H1 (cell line): Measurements from ENCODE around the gene MTX2. TPM values are rescaled to one million over a fixed set of nuclear protein-coding genes. Genes with fewer than 3 reads are reported as not detected.

Experiments
- CTCF ChIA-PET: fragments of 300-600 bp; sonication (Branson Sonifier 250); formaldehyde crosslinking; loops from one replicate; lab custom pipeline; 2021; ENCODE audit not compliant: partially characterized antibody; lab: Charles Lee
- POLR2A ChIA-PET: fragments of 300-600 bp; sonication (Branson Sonifier 250); formaldehyde crosslinking; loops from one replicate; lab custom pipeline; 2021; ENCODE audit warnings: inconsistent platforms; ENCODE audit not compliant: partially characterized antibody; lab: Charles Lee
- DNase-seq, 2 experiments: peaks; one replicate each; pipeline versions ENCODE4 v3.0.0 to v3.0.0-alpha.2; 2010 to 2022; ENCODE audit warnings: low spot score in 2 of 2, low read depth in 1 of 2, mixed read lengths in 1 of 2
- FAIRE-seq: peaks from 2 replicates; lab custom pipeline; 2011; peaks lifted over from hg19 to GRCh38; lab: Jason Lieb, UNC
- H2AFZ ChIP-seq: 2 replicates; pipeline ENCODE4 v1.8.1; 2012; ENCODE audit warnings: low read length, inconsistent platforms
- H2AK5ac ChIP-seq: 2 replicates; pipeline ENCODE4 v1.6.1; 2013; ENCODE audit warnings: low read depth, low read length
- H2BK120ac ChIP-seq: replicated peaks from 2 replicates; pipeline ENCODE3; 2013; ENCODE audit warnings: low read depth, low read length, inconsistent platforms
- H2BK12ac ChIP-seq: 2 replicates; pipeline ENCODE4 v1.6.1; 2013; ENCODE audit warnings: low read depth, low read length
- H2BK15ac ChIP-seq: 2 replicates; pipeline ENCODE4 v1.6.1; 2013; ENCODE audit warnings: low read length
- H2BK20ac ChIP-seq: 2 replicates; pipeline ENCODE4 v1.6.1; 2013; ENCODE audit warnings: low read length
- H2BK5ac ChIP-seq: 2 replicates; pipeline ENCODE4 v1.6.1; 2013; ENCODE audit warnings: low read depth, low read length
- H3K14ac ChIP-seq: 2 replicates; pipeline ENCODE4 v1.6.1; 2013; ENCODE audit warnings: inconsistent platforms; ENCODE audit not compliant: insufficient read length
- H3K18ac ChIP-seq: 2 replicates; pipeline ENCODE4 v1.6.1; 2013; ENCODE audit warnings: low read length; ENCODE audit errors: extremely low read depth
- H3K23ac ChIP-seq: 2 replicates; pipeline ENCODE4 v1.6.1; 2013; ENCODE audit warnings: inconsistent platforms; ENCODE audit not compliant: insufficient read length
- H3K23me2 ChIP-seq: 2 replicates; pipeline ENCODE4 v1.6.1; 2013; ENCODE audit warnings: low read depth, low read length
- H3K27ac ChIP-seq: 2 replicates; pipeline ENCODE4 v1.6.1; 2011; ENCODE audit warnings: low read depth, low read length, inconsistent platforms
- H3K27me3 ChIP-seq, 4 experiments: replicated peaks in 1 of 4; 1 replicate in 1 of 4; 2 replicates in 3 of 4; pipeline versions ENCODE4 v1.6.1 to v1.8.1; 2011 to 2013; ENCODE audit warnings: low read length in 3 of 4, mild to moderate bottlenecking in 3 of 4, inconsistent platforms in 2 of 4, mixed read lengths in 2 of 4, moderate library complexity in 1 of 4; ENCODE audit not compliant: control insufficient read depth in 3 of 4, insufficient read depth in 3 of 4; ENCODE audit errors: extremely low read depth in 1 of 4
- H3K36me3 ChIP-seq, 4 experiments: 2 replicates each; pipeline versions ENCODE4 v1.6.1 to v1.8.1; 2011 to 2013; ENCODE audit warnings: mild to moderate bottlenecking in 4 of 4, low read length in 3 of 4, moderate library complexity in 2 of 4, control low read depth in 1 of 4, inconsistent platforms in 1 of 4; ENCODE audit not compliant: insufficient read depth in 4 of 4, control insufficient read depth in 2 of 4
- H3K4ac ChIP-seq: replicated peaks from 2 replicates; pipeline ENCODE3; 2013; ENCODE audit warnings: low read length, low read depth, mixed read lengths, inconsistent platforms; ENCODE audit not compliant: insufficient read length
- H3K4me1 ChIP-seq, 4 experiments: replicated peaks in 1 of 4; 1 replicate in 1 of 4; 2 replicates in 3 of 4; pipeline versions ENCODE4 v1.6.1 to v1.8.1; 2011 to 2013; ENCODE audit warnings: low read length in 3 of 4, inconsistent platforms in 2 of 4, mixed read lengths in 1 of 4; ENCODE audit not compliant: insufficient read depth in 4 of 4, control insufficient read depth in 3 of 4
- H3K4me2 ChIP-seq, 2 experiments: 2 replicates each; pipeline versions ENCODE4 v1.6.1 to v1.8.1; 2011 to 2013; ENCODE audit warnings: low read depth in 2 of 2, low read length in 2 of 2, control low read depth in 1 of 2, inconsistent platforms in 1 of 2, mild to moderate bottlenecking in 1 of 2; ENCODE audit not compliant: insufficient read depth in 1 of 2
- H3K4me3 ChIP-seq, 4 experiments: fragments of 200-600, 300-600 bp in 1 of 4; sonication (generic), shearing (Covaris generic), sonication (Bioruptor Twin) in 1 of 4; 2 replicates each; pipeline versions ENCODE4 v1.5.1 to v1.8.1; 2011 to 2016; ENCODE audit warnings: low read length in 4 of 4, low read depth in 3 of 4, control low read depth in 2 of 4, inconsistent platforms in 2 of 4, mild to moderate bottlenecking in 2 of 4, mixed read lengths in 1 of 4, moderate library complexity in 1 of 4; ENCODE audit not compliant: insufficient read depth in 2 of 4; ENCODE audit errors: extremely low read depth in 1 of 4
- H3K56ac ChIP-seq: replicated peaks from 2 replicates; pipeline ENCODE3; 2013; ENCODE audit warnings: low read depth, mild to moderate bottlenecking, mixed read lengths, low read length, inconsistent platforms; ENCODE audit not compliant: insufficient read length
- H3K79me1 ChIP-seq: 2 replicates; pipeline ENCODE4 v1.6.1; 2013; ENCODE audit warnings: low read depth, low read length, control low read depth
- H3K79me2 ChIP-seq, 2 experiments: 2 replicates each; pipeline versions ENCODE4 v1.6.1 to v1.8.1; 2012 to 2013; ENCODE audit warnings: low read length in 2 of 2, mild to moderate bottlenecking in 2 of 2, inconsistent platforms in 1 of 2; ENCODE audit not compliant: insufficient read depth in 2 of 2, control insufficient read depth in 1 of 2
- H3K9ac ChIP-seq, 4 experiments: replicated peaks in 1 of 4; 1 replicate in 1 of 4; 2 replicates in 3 of 4; pipeline versions ENCODE4 v1.6.1 to v1.8.1; 2011 to 2013; ENCODE audit warnings: low read depth in 3 of 4, low read length in 3 of 4, control low read depth in 2 of 4, mild to moderate bottlenecking in 2 of 4, moderate library complexity in 2 of 4, inconsistent platforms in 1 of 4; ENCODE audit errors: extremely low read depth in 1 of 4
- H3K9me3 ChIP-seq, 2 experiments: 2 replicates each; pipeline versions ENCODE4 v1.6.1 to v1.8.1; 2012 to 2013; ENCODE audit warnings: mild to moderate bottlenecking in 2 of 2, moderate library complexity in 2 of 2, control low read depth in 1 of 2, inconsistent platforms in 1 of 2, low read depth in 1 of 2, low read length in 1 of 2, mixed read lengths in 1 of 2; ENCODE audit not compliant: insufficient read depth in 2 of 2
- H4K20me1 ChIP-seq, 2 experiments: replicated peaks in 1 of 2; 2 replicates each; pipeline versions ENCODE3 to v1.8.1; 2011 to 2013; ENCODE audit warnings: inconsistent platforms in 2 of 2, low read length in 2 of 2, mild to moderate bottlenecking in 1 of 2; ENCODE audit not compliant: insufficient read depth in 2 of 2, control insufficient read depth in 1 of 2
- H4K5ac ChIP-seq: 2 replicates; pipeline ENCODE4 v1.6.1; 2013; ENCODE audit warnings: low read length, low read depth, mixed read lengths, inconsistent platforms; ENCODE audit not compliant: insufficient read length
- H4K8ac ChIP-seq: 2 replicates; pipeline ENCODE4 v1.8.0; 2013; ENCODE audit warnings: mild to moderate bottlenecking, moderate library complexity, low read length, inconsistent platforms; ENCODE audit not compliant: insufficient read depth; ENCODE audit errors: extremely low read depth
- H4K91ac ChIP-seq: replicated peaks from 2 replicates; pipeline ENCODE3; 2013; ENCODE audit warnings: low read length, mixed read lengths, inconsistent platforms; ENCODE audit not compliant: insufficient read length
- BCL11A ChIP-seq, 2 experiments: IDR thresholded peaks; one replicate each; pipeline ENCODE4 v1.6.1; 2011; ENCODE audit warnings: low read depth in 2 of 2, low read length in 2 of 2, mild to moderate bottlenecking in 2 of 2
- EZH2 ChIP-seq: fragments of 200-600 bp; sonication (generic); IDR thresholded peaks from 2 replicates; pipeline ENCODE4 v1.7.1; 2012; ENCODE audit warnings: low read depth, mild to moderate bottlenecking, moderate library complexity, low read length, inconsistent platforms; ENCODE audit not compliant: severe bottlenecking
- GABPA ChIP-seq: IDR thresholded peaks from 2 replicates; pipeline ENCODE4 v1.6.1; 2011; ENCODE audit warnings: mild to moderate bottlenecking, low read length, moderate library complexity, borderline replicate concordance; ENCODE audit not compliant: insufficient read depth
- HDAC2 ChIP-seq, 2 experiments: fragments of 300-600 bp in 1 of 2; sonication (generic) in 1 of 2; IDR thresholded peaks; 2 replicates each; pipeline ENCODE4 v1.6.1; 2011 to 2012; ENCODE audit warnings: low read depth in 2 of 2, low read length in 2 of 2, mild to moderate bottlenecking in 2 of 2, moderate library complexity in 2 of 2, borderline replicate concordance in 1 of 2, inconsistent platforms in 1 of 2
- JUND ChIP-seq: IDR thresholded peaks from 2 replicates; pipeline ENCODE4 v1.6.1; 2011; ENCODE audit warnings: mild to moderate bottlenecking, improper control_type of control experiment, low read length
- NANOG ChIP-seq: IDR thresholded peaks from 2 replicates; pipeline ENCODE4 v1.6.1; 2011; ENCODE audit warnings: low read length, low read depth, mild to moderate bottlenecking, inconsistent platforms; ENCODE audit not compliant: insufficient read depth, poor library complexity, severe bottlenecking
- POU5F1 ChIP-seq: IDR thresholded peaks from 2 replicates; pipeline ENCODE4 v1.6.1; 2011; ENCODE audit warnings: low read depth, mild to moderate bottlenecking, low read length, moderate library complexity
- RAD21 ChIP-seq, 2 experiments: IDR thresholded peaks in 1 of 2; conservative IDR thresholded peaks in 1 of 2; 2 replicates each; pipeline ENCODE4 v1.6.1; 2011; ENCODE audit warnings: low read depth in 2 of 2, low read length in 2 of 2, improper control_type of control experiment in 1 of 2, inconsistent platforms in 1 of 2, mild to moderate bottlenecking in 1 of 2, moderate library complexity in 1 of 2
- RFX5 ChIP-seq: IDR thresholded peaks from 2 replicates; pipeline ENCODE4 v1.6.1; 2011; ENCODE audit warnings: low read depth, low read length, improper control_type of control experiment, borderline replicate concordance
- SAP30 ChIP-seq: fragments of 300-600 bp; sonication (generic); IDR thresholded peaks from 2 replicates; pipeline ENCODE4 v1.7.1; 2012; ENCODE audit warnings: low read length, moderate library complexity, mild to moderate bottlenecking, inconsistent platforms; ENCODE audit not compliant: insufficient read depth, insufficient replicate concordance
- SRF ChIP-seq: IDR thresholded peaks from 2 replicates; pipeline ENCODE4 v1.6.1; 2011; ENCODE audit warnings: mild to moderate bottlenecking, low read depth, low read length, moderate library complexity
- WGBS, 2 experiments: shearing (Covaris generic) in 1 of 2; methylation state at CpG; one replicate each; pipeline versions ENCODE4 v1.1.6 to v1.1.7; 2013 to 2015; ENCODE audit warnings: low lambda C conversion rate in 2 of 2, mixed read lengths in 2 of 2, inconsistent platforms in 1 of 2, low coverage in 1 of 2, missing lambda C conversion rate in 1 of 2; ENCODE audit not compliant: insufficient replicate concordance in 2 of 2, insufficient coverage in 1 of 2, insufficient read length in 1 of 2; ENCODE audit errors: extremely low coverage in 1 of 2, missing lambda C conversion rate in 1 of 2; 5-methylcytosine and 5-hydroxymethylcytosine counted together
- polyA plus RNA-seq, 7 experiments: library from polyadenylated mRNA; depleted of rRNA in 3 of 7; stranded (reverse) in 5 of 7; unstranded in 2 of 7; fragments of >200 nt in 5 of 7; fragments of 200-250 nt in 2 of 7; gene quantifications; 1 replicate in 5 of 7; 2 replicates in 1 of 7; 4 replicates in 1 of 7; pipeline versions ENCODE4 v1.2.1 to v1.2.3, GENCODE V29; 2011 to 2013; ENCODE audit warnings: missing spikeins in 2 of 7, mixed read lengths in 2 of 7
- total RNA-seq: library from RNA; stranded (reverse); fragmentation: NEBNext Ultra II Directional; extraction: Animal tissue kit (Norgen Biotek cat#: 25700); gene quantifications from 2 replicates; pipeline ENCODE4 v1.2.1, GENCODE V29; 2021
- TF ChIP-seq, protein P1 (sequence below): IDR thresholded peaks from 2 replicates; pipeline ENCODE4 v1.6.1; 2012; ENCODE audit warnings: inconsistent platforms

The MTX2 gene
- total and polyA plus RNA-seq, 2 of the 8 experiments (the other 6 are each of a cell fraction or from before 2014, with no cell fraction given) = 33.5 to 38.3 TPM

DNA sequence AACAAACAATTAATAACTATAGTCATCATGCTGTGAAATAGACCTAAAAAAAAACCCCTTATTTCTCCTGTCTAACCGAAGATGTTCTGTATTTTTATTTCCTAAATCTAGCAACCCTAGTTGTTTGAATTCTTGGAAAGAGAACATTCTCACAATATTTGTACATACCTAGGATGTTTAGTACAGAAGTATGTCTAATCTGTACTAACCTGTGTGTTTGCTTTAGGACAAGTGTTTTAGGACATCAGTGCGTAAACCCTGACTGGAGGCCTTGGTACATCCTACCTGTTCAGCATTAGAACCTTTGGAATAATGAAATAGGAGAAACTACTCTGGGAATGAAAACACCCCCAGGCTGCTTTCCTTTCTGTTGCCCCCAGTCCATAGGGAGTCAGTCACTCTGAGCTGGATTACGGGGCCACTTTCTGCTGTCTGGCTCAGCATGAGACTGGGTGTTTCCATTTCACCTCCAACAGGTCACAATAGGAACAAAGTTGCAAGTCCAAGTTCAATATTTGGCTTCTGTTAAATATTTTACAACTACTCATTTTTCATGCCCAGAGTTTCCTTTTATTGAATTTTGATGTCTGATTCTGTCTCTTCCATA, 114.7 kb downstream of the MTX2 start:
- Histone ChIP-seq H2BK15ac (no peak overlapping the region), H3K9ac (no peak overlapping the region), H2BK20ac (no peak overlapping the region), H3K23me2 (no peaks in the 10 kb centered on the region), H3K9me3 (no peaks in the 10 kb centered on the region), H3K27ac (no peak overlapping the region), H4K20me1 (no peaks in the 10 kb centered on the region), H4K8ac (no peak overlapping the region), H4K5ac (no peak overlapping the region), H3K14ac (no peak overlapping the region), H2BK120ac (no peak overlapping the region), H3K79me2 (no peaks in the 10 kb centered on the region), H3K4ac (no peak overlapping the region), H4K91ac (no peak overlapping the region), H2BK12ac (no peak overlapping the region), H3K4me2 (no peak overlapping the region), H3K18ac (no peak overlapping the region), H3K23ac (no peak overlapping the region), H3K79me1 (no peaks in the 10 kb centered on the region), H3K4me1 (no peaks in the 10 kb centered on the region), H3K36me3 (no peaks in the 10 kb centered on the region), H2AFZ (no peak overlapping the region), H2AK5ac (no peak overlapping the region), H3K56ac (no peak overlapping the region), H3K27me3 (no peaks in the 10 kb centered on the region), H3K4me3 (no peak overlapping the region), H2BK5ac (no peak overlapping the region)
- ChIA-PET POLR2A (no interaction called here), CTCF (interaction anchor here (2.5 kb wide), 1 partner anchor 244 kb away, joined by 11 read pairs; no protein-coding TSS in a partner anchor)
- FAIRE-seq (no peak), DNase-seq (no peak)
- 61% methylated on average over 3 of the region's 3 CpGs; no CpG with 5 or more reads in 1 of the 2 experiments for WGBS, 2 experiments
- TF ChIP-seq SRF (no peak), POU5F1 (no peak), EZH2 (no peak), JUND (no peak), HDAC2 (IDR thresholded peaks at IDR 0.05; ENCODE audit: borderline replicate concordance in 1 of 2, low read depth in 2 of 2, low read length in 2 of 2) (no peak), RFX5 (no peak), SAP30 (no peak), BCL11A (IDR thresholded peaks at IDR 0.05; ENCODE audit: low read depth in 2 of 2, low read length in 2 of 2) (no peak), RAD21 (IDR thresholded peaks at IDR 0.05 in 1 of 2, conservative IDR thresholded peaks at IDR 0.05 in 1 of 2; ENCODE audit: low read depth in 2 of 2, low read length in 2 of 2) (no peak), NANOG (no peak), GABPA (no peak)
- TF ChIP-seq, protein P1, sequence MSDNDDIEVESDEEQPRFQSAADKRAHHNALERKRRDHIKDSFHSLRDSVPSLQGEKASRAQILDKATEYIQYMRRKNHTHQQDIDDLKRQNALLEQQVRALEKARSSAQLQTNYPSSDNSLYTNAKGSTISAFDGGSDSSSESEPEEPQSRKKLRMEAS = no peak
